ENCODE results near the gene STK17A.

DNA sequence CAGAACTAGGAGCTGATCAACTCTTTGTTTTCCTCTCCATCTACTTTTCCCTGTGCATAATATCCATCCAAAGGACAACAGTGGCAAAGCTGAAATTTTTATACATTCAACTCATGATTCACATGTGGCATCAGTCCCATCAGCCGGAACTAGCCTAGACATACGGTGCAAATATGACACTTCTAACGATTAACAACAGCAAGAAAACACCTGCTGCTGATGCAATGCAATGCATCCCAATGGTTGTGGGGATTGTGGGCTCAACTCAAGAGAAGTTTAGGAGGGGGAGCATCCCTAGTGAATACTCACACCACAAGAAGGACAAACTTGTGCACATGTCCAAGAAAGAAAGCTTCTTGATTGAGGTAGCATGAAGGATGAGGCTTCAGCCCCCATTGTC, 20.5 kb upstream of the STK17A start:
- TF ChIP-seq CTCF (IDR thresholded peaks at IDR 0.05) (no peak), POLR2AphosphoS5 (IDR thresholded peaks at IDR 0.05; ENCODE audit: low read depth, low read length) (no peak), SIN3A (IDR thresholded peaks at IDR 0.05; ENCODE audit: borderline replicate concordance, insufficient read depth, low read depth, low read length) (no peak), REST (IDR thresholded peaks at IDR 0.05; ENCODE audit: insufficient read depth in 1 of 2, low read depth in 2 of 2, low read length in 1 of 2) (no peak), TCF7L2 (IDR thresholded peaks at IDR 0.05; ENCODE audit: low read depth, low read length) (no peak)
